NCI-H187 (cell line): ENCODE results near the gene COL15A1.

ENCODE experiments used
- DNase-seq, 2 experiments: peaks; one replicate each; lab custom pipeline; 2025; lab: John Stamatoyannopoulos, UW

Gene COL15A1

GRCh38 chr9:98973171-98973570, 29.5 kb downstream of the COL15A1 start:
- DNase-seq = no peak

DNA sequence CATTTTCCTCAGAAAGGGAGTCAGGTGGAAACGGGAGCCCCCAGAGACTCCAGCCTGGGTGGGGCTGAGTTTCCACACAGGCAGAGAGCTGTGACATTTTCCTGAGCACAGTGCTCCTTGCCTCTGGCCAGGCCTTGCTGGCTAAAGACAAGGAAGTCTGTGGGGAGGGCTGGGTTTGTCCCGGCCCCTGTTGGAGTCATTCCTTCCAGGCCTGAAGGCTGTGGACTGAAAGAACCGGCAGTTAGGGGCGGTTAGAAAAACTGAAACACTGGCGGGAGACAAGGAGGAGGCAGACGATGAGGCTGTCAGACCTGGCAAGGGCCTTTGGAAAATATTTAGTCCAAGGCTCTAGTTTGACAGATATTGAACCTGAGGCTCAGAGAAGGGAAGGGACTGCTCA, 29.9 kb downstream of the COL15A1 start:
- no peak for DNase-seq

DNA sequence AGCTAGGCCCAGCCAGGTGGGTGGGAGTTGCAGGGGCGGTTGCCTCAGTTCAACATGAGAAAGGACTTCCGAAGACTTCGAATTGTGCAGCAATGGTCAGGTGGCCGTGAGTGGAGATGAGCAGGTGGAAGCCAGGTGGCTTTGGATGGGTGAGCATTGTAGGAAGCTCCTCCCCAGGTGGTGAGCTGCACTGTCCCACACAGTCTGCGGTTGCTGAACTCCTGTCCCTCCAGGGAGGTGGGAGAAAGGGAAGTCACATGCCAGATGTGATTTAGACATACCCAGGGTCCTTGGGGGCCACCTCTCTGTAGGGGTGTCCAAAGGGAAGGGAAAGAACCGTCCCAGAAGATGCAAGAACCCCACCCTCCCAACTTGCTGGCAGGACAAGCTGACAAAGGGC, 30.4 kb downstream of the COL15A1 start:
- no peak for DNase-seq

GRCh38 chr9:98974554-98974953, 30.8 kb downstream of the COL15A1 start:
- DNase-seq = no peak

- peak in 1 of 2 experiments; percentile 17 for DNase-seq
These were observed 31.4 kb downstream of the COL15A1 start for GRCh38 chr9:98974994-98975712.

GRCh38 chr9:98975838-98976237, 32.1 kb downstream of the COL15A1 start:
- DNase-seq = no peak

GRCh38 chr9:98977246-98977714, 33.6 kb downstream of the COL15A1 start:
- no peak for DNase-seq

DNA sequence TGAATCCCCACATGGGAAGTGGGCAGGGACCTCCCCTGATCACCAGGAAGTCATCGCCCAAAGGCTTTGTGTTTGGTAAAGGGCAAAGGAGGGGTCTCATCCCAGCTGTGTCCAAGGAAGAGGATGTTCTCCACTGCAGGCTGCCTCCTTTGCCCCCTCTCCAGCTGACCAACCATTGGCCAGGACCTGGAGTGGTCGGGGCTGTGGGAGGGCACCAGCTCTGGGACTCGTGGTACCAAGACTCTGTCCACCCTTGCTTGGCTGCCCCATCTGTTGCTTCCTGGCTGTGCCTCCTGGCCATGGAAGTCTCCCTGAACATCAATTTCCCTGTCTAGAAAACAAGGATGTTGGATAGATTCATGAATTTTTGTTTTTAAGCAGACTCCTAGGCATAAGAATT, 34.1 kb downstream of the COL15A1 start:
- DNase-seq = no peak

GRCh38 chr9:98978231-98978681, 34.5 kb downstream of the COL15A1 start:
- no peak for DNase-seq

DNA sequence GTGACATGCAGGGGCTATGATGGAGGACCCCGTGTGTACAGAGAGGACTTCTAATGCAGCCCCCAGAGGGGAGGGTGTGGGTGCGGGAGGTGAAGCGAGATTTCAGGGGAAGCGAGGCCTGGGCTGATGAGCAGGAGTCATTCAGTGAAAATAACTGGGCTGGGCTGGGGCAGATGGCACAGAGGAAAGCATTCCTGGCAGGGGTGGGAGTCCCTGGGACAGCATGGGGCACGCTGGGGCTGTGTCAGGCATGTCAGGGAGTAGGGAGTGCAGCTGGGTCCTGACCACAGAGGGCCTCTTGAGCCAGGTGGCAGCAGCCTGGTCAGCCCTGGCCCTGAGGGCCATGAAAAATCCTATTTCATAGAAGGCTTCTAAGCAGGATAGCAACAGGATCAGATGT, 36.6 kb downstream of the COL15A1 start:
- no peak for DNase-seq

DNA sequence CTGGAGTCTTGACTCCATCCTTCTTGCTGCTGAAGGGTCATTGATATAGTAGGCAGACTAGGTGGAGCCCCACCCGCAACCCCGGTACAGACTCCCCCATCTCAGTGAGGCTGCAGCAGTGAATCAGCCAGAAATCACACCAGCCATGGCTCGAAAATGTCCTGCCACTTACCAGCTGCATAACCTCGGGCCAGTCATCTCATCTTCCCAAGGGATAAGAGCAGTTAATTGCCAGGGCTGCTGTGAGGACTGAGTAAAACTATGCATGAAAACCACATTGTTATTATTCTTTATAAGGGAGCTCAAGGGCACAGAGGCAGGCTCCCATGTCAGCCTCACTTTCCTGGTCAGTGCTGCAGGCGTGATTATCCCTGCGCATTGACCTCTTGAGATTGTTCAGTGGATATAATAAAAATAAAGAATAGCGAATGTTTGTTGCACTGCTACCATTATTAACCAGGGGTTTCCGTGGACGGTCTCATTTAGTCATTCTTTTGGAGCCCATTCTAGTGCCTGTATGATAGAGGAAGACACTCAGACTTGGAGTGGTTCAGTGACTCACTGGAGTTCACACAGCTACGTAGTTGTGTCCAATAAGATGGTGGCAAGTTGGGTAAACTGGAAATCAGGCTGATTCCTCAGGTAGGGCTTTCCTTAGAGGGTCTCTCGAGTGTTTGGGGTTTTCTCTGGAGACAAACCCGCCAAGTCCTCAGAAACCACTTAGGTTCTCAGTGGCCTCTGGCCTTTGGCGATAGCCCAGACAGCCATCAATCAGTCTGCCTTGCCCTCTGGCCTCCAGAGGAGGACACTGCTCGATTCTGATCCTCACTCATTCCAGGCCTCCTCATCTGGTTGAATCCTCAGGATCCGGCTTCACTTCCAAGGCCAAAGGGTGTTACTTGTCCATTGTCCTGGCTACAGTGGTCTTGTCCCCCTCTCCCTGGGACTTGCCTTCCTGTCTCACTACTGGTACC, 39.9 kb downstream of the COL15A1 start:
- DNase-seq = no peak

DNA sequence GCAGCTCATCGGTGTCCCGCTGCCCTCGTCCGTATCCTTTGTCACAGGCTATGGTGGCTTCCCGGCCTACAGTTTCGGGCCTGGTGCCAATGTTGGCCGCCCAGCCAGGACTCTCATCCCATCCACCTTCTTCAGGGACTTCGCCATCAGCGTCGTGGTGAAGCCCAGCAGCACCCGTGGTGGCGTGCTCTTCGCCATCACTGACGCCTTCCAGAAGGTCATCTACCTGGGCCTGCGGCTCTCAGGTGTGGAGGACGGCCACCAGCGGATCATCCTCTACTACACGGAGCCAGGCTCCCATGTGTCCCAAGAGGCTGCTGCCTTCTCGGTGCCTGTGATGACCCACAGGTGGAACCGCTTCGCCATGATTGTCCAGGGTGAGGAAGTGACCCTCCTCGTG, 41.9 kb downstream of the COL15A1 start:
- no peak for DNase-seq

DNA sequence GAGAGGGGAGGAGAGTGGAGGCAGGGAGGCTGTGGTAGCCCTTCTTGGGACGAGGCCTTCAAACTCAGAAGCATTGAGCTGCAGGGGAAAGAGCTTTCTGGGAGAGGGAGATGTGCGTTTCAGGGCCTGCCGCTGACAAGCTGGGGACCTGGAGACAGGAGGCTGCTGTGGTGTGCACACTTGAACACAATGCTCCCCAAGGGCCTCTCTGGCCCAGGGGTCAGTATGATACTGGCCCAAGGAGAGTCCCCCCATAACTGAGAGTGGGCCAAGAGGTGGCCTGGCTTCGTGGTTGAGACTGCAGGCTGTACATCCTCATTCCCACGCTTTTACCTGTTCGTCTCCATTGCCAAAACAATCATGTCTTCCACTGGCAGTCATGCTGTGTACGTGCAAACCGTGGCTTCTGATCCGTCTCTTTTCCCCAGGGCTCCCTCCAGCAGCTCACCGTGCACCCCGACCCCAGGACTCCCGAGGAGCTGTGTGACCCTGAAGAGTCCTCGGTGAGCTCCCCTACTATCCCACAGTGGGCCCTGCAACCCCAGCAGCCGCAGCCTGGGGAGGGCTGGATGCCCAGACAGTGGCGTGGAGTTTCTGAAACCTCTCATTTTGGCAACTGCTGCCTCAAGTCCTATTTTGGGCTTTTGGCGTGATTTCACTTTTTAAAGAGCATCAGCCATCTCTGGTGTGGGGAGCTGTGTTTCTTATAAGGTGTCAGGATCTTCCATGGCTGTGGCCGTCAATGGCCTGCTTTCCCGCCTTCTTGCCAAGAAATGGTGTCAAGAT, 43.4 kb downstream of the COL15A1 start:
- no peak for DNase-seq

- DNase-seq = no peak
These were observed 45.6 kb downstream of the COL15A1 start for GRCh38 chr9:98989036-98990000.

- DNase-seq = no peak
These were observed 46.6 kb downstream of the COL15A1 start for GRCh38 chr9:98990181-98990870.

DNA sequence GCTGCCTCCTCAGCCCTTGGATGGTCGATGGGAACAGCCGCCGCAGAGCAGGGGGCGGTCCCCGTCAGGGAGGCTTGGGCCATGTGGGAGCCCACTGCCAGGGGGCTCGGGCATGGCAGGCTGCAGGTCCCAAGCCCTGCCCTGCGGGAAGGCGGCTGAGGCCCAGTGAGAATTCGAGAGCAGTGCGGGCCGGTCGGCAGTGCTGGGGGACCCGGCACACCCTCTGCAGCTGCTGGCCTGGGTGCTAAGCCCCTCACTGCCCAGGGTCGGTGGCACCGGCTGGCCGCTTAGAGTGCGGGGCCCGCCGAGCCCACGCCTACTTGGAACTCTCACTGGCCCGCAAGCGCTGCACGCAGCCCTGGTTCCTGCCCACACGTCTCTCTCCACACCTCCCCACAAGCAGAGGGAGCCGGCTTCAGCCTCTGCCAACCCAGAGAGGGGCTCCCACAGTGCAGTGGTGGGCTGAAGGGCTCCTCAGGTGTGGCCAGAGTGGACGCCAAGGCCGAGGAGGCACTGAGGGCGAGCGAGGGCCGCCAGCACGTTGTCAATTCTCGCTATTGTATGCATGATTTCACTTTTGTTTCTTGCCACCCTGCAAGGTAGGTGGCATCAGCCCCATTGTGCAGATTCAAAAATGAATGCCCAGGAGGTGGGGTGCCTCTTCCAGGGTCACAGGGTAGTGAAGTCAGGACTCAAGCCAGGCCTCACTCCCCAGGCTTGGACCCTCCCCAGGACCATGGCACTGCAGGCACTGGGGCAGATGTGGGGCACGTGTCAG, 48.6 kb downstream of the COL15A1 start:
- no peak for DNase-seq

- no peak for DNase-seq
These were observed 49.3 kb downstream of the COL15A1 start for GRCh38 chr9:98992885-98993569.

DNA sequence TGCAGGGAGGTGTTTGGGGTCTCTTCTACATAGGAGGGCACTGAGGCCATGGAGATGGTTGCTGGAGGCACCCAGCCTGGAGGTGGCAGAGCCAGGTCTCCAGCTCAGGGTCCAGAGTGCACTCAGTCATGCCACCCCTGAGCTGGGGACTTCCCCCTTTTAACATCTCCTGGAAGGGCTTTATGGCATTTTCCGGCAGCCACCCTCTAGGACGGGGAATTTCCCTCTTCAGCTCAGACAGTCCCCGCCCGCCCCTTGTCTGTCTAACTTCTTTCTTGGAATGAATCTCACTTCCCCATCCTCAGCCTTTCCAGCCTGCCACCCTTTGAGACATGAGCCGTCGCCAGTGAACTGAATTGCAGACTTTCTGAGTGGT, 49.9 kb downstream of the COL15A1 start:
- no peak for DNase-seq
